SH-SY5Y (cell line): ENCODE results near the gene APBB1.

Experiments used
- GATA2 ChIP-seq: IDR thresholded peaks from 2 replicates; pipeline ENCODE4 v1.6.1; 2011; ENCODE audit warnings: mild to moderate bottlenecking, low read depth, low read length
- GATA3 ChIP-seq: IDR thresholded peaks from 2 replicates; pipeline ENCODE4 v1.6.1; 2011; ENCODE audit warnings: low read depth, mild to moderate bottlenecking, low read length, moderate library complexity

GRCh38 chr11:6411594-6412031 lies 7.3 kb downstream of the APBB1 start:
- TF ChIP-seq GATA3 (no peak), GATA2 (no peak)
